HG03457 (cell line): ENCODE measurements around the gene TGFBI.

Experiments used
- ATAC-seq: cut with Tn5 transposase; IDR thresholded peaks from one replicate; pipeline ENCODE4 v1.9.1; 2021; ENCODE audit warnings: moderate number of reproducible peaks; ENCODE audit not compliant: unreplicated experiment

TGFBI gene

GRCh38 chr5:136025900-136026299 lies 2.9 kb upstream of the TGFBI start:
- no peak for ATAC-seq

DNA sequence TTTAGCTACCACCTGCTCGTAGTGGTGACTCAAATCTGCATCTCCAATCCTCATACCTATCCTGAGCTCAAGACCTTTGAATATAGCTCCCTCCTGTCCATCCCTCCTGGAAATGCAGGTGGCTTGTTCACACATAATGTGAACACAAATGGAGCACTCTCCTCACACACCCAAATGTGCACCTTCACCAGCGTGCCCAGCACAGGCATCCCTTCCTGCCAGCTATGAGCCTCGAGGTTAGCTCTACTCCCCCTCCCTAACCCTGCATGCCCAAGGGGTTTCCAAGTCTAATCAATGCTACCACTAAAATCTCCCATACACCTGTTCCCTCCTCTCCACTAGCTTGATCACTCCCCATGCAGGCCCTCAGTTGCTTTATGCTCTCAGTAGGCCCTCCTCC lies 2.2 kb upstream of the TGFBI start:
- ATAC-seq, result no peak

- no peak for ATAC-seq
Measured at GRCh38 chr5:136027311-136027710, 1.5 kb upstream of the TGFBI start.

DNA sequence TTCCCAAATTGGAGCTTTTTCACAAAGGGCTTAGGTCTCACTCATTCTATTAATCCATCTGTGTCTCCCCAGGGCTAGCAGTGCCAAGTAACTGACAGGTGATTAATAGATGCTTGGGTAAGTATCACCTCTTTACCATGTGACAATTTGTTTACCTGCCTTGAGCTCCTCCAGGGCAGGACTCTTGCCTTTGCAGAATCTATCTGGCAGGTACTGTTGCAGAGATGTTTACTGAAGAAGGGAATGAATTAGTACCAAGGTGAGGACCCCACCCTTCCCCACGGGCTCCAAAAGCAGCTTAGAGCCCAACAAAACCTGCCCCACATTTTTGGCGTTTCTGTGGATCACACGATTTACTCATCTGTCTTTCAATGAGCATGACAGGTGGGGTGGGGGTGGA lies 698 bp upstream of the TGFBI start:
- ATAC-seq, result no peak

DNA sequence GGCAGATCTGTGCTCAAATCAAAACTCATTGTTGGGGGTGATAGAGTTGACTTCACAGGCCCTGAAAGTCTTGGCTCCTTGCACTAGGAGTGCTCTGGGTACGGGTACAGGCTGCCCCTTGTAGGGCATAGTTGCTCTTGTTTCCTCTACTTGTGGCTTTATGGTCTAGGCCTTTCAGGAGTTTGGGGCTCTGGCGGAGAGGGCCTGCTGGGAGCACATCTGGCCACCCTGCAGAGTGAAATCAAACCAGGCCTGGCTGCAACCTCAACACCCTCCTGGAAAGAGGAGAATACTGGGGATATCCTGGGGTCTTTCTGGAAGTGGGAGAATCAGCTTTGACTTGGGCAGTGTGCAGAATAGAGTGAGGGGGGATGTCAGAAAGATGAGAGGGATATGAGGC lies 1.5 kb downstream of the TGFBI start:
- ATAC-seq, result no peak

DNA sequence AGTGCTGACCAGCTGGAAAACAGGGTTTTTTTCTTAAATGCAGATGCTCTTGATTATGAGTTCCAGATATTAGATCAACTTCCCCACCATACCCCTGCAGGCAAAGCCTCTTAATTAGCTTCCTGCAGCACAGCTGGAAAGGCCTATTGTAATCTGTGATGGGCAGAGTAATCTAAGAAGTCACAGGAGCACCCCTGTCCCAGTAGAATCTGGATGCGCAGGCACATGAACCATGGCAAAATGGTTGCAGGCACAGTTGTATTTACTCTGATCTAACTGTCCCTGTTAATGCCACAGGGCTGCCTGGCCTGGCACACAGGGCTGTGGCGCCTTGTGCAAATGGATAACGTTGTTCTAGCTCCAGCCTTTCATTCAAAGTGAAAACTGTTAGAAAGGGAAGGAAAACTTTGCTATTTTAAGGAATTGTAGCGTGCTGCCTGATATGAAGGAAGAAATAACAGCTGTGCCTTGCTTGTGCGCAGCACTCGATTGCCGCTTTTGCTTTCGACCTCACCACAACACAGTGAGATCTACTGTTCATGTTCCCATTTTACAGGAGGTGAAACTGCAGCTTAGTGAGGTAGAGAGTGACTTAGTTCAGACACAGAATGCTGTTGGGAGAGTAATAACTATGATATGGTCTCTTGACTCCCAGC lies 2.3 kb downstream of the TGFBI start:
- no peak for ATAC-seq

- ATAC-seq, result no peak
Measured at GRCh38 chr5:136031711-136032110, 2.9 kb downstream of the TGFBI start.

GRCh38 chr5:136032564-136032963 lies 3.8 kb downstream of the TGFBI start:
- no peak for ATAC-seq

- no peak for ATAC-seq
Measured at GRCh38 chr5:136033234-136033633, 4.4 kb downstream of the TGFBI start.

GRCh38 chr5:136033848-136034247 lies 5.1 kb downstream of the TGFBI start:
- no peak for ATAC-seq

GRCh38 chr5:136034492-136034891 lies 5.7 kb downstream of the TGFBI start:
- no peak for ATAC-seq

GRCh38 chr5:136034984-136035383 lies 6.2 kb downstream of the TGFBI start:
- ATAC-seq, result no peak

GRCh38 chr5:136035837-136036236 lies 7.0 kb downstream of the TGFBI start:
- ATAC-seq, result no peak

GRCh38 chr5:136036293-136036911 lies 7.6 kb downstream of the TGFBI start:
- ATAC-seq, result no peak

DNA sequence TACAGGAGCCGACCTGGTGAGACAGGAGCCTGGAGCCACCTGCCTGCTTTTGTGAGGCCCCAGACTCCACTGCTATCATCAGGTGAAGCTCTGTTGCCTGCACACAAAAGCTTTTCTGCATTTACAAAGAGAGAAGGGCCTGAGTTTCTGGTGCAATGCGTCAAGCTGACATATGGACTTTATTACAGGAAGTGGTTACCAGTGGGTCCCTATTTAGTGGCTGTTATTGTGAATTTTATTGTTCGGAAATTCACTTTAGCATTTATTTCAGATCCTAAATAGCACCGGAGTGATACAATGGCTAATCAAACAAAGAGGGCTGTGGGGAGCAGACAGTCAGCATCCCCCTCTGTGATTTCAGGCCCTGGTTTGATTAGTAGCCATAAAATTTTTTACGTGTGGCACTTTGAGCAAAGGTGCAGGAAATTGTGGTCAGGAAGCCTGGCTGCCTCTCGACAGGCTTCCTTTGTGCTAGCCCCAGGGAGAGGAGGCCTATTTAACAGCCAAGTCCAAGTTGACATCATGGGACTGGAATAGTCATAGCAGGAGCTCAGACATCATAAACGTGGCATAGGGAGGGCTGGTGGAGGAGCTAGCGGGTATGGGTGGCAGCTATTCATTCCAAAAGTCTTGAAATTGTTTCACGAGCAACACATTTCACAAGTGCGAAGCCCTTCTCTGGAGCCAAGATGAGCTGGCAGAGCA lies 8.4 kb downstream of the TGFBI start:
- peak; percentile 70 for ATAC-seq

GRCh38 chr5:136038635-136039034 lies 9.8 kb downstream of the TGFBI start:
- ATAC-seq, result no peak

GRCh38 chr5:136039202-136039601 lies 10.4 kb downstream of the TGFBI start:
- no peak for ATAC-seq

DNA sequence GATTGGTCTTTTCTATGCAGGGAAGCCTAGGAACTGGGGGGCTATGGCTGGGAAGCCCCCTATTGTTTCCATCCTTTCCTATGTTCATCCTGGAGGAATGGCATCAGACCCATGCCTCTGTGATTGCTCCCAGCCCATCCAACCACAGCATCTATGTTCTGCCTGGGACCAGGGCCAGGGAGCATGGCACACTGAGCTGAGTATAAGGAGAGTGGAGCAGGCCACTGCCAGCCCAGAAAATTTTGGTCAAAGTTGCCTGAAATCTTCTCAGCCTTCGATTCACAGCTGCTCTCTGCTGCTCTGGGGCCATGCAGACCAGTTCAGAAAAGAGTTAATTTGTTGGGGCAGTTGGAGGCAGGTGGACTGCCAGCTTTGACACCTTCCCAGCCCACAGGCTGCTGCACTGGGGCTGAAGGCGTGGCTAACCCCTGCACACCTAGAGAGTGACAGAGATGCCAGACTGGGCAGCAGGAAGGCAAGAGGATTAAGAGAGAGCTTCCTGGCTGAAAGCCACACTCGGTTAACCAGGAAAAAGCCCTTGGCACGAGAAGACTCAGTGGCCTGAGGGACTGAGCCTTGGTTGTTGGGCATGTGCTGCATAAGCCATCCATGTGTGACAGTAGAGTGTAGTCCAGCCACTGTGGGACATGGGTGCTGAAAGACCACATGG lies 12.1 kb downstream of the TGFBI start:
- no peak for ATAC-seq

DNA sequence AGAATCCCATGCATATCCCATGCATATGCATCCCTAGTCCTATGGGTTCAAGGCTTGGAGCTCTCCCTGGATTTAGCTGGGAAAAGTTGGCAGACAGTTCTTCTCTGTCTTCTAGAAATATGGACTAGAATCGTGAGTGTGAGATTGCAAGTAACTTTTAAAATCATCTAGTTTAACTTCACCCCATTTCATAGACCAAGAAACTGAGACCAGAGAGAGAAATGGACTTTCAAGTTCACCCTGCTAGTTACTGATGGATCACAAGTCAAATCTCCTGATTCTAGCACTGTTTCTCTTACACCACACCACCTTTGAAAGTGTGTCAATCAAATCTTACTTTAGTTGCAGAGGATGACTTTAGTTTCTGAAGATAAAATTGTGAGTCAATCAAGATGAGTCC lies 13.4 kb downstream of the TGFBI start:
- ATAC-seq, result no peak

- ATAC-seq, result no peak
Measured at GRCh38 chr5:136042665-136043121, 13.9 kb downstream of the TGFBI start.

DNA sequence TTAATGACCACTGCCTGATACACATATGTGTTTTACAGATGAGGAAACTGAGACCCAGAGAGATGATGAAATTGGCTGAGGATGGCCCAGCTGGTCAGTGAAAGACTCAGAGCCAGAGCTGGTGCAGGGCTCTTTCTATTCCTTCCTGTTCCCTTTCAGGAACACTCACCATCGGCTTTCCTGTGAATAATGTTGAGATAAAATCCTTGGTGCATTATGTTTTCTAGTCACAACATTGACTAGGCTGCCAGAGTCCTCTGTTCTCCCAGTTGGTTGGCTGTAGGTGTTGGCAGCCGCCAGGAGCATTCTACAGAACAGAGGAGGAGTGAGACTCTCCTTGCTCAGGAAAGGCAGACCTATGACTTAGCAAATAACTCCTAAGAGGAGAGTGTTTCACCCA lies 14.8 kb downstream of the TGFBI start:
- ATAC-seq, result no peak
